Breast epithelium (tissue), 3 donors: ENCODE results near the gene PIK3CB.

Experiments
- POLR2A ChIP-seq: fragments of 450-650 bp; IDR thresholded peaks from one replicate; pipeline ENCODE4 v1.6.1; 2016; ENCODE audit warnings: antibody characterized with exemption, mild to moderate bottlenecking, moderate library complexity
- POLR2AphosphoS5 ChIP-seq, 3 donors: sonication (generic); formaldehyde crosslinking; IDR thresholded peaks; one replicate each; pipeline ENCODE4 v1.6.1; 2017; ENCODE audit warnings: antibody characterized with exemption in 3 of 3
- TF ChIP-seq, protein P1 (sequence below), 3 donors: fragments of 450-650 bp; IDR thresholded peaks; one replicate each; pipeline ENCODE4 v1.5.1; 2016 to 2017; ENCODE audit warnings: antibody characterized with exemption in 3 of 3, mild to moderate bottlenecking in 3 of 3, moderate library complexity in 3 of 3

DNA sequence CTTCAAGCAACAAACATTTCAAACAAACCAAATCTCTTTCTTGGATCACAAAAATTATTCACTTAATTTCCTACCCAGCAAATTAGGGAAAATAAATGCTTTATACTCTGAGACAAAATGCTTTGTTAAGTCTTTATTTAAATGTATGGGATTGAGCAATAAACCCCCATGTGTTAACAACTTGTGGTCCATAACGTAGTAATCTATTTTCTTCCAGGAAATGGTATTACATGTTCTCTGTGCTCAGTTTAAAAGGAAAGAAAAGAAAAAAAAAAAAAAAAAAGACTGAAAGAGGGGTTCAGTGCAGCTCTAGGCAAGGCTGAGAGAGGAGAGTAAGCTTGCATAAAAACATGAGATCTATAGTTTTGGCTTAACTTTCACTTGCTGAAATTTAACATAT lies 102.3 kb downstream of the PIK3CB start:
- TF ChIP-seq, protein P1, sequence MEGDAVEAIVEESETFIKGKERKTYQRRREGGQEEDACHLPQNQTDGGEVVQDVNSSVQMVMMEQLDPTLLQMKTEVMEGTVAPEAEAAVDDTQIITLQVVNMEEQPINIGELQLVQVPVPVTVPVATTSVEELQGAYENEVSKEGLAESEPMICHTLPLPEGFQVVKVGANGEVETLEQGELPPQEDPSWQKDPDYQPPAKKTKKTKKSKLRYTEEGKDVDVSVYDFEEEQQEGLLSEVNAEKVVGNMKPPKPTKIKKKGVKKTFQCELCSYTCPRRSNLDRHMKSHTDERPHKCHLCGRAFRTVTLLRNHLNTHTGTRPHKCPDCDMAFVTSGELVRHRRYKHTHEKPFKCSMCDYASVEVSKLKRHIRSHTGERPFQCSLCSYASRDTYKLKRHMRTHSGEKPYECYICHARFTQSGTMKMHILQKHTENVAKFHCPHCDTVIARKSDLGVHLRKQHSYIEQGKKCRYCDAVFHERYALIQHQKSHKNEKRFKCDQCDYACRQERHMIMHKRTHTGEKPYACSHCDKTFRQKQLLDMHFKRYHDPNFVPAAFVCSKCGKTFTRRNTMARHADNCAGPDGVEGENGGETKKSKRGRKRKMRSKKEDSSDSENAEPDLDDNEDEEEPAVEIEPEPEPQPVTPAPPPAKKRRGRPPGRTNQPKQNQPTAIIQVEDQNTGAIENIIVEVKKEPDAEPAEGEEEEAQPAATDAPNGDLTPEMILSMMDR (IDR thresholded peaks at IDR 0.05) = no peak
- TF ChIP-seq POLR2AphosphoS5 (IDR thresholded peaks at IDR 0.05) = no peak
- no peak for TF ChIP-seq POLR2A
